Neural progenitor cell (in vitro differentiated cells): ENCODE measurements around the gene SEC14L3.

Experiments used
- EZH2 ChIP-seq: fragments of 200-600 bp; sonication (generic); IDR thresholded peaks from 2 replicates; pipeline ENCODE4 v1.6.1; 2017; ENCODE audit warnings: antibody characterized with exemption, mild to moderate bottlenecking, moderate library complexity
- EZH2phosphoT487 ChIP-seq: fragments of 200-600 bp; sonication (generic); IDR thresholded peaks from 2 replicates; pipeline ENCODE4 v1.6.1; 2017; ENCODE audit warnings: antibody characterized with exemption
- TF ChIP-seq, protein P1 (sequence below): fragments of 200-600 bp; sonication (generic); IDR thresholded peaks from 2 replicates; pipeline ENCODE4 v1.5.1; 2017; ENCODE audit warnings: antibody characterized with exemption, mild to moderate bottlenecking

GRCh38 chr22:30439226-30439625 lies 32.6 kb downstream of the SEC14L3 start:
- TF ChIP-seq, protein P1, sequence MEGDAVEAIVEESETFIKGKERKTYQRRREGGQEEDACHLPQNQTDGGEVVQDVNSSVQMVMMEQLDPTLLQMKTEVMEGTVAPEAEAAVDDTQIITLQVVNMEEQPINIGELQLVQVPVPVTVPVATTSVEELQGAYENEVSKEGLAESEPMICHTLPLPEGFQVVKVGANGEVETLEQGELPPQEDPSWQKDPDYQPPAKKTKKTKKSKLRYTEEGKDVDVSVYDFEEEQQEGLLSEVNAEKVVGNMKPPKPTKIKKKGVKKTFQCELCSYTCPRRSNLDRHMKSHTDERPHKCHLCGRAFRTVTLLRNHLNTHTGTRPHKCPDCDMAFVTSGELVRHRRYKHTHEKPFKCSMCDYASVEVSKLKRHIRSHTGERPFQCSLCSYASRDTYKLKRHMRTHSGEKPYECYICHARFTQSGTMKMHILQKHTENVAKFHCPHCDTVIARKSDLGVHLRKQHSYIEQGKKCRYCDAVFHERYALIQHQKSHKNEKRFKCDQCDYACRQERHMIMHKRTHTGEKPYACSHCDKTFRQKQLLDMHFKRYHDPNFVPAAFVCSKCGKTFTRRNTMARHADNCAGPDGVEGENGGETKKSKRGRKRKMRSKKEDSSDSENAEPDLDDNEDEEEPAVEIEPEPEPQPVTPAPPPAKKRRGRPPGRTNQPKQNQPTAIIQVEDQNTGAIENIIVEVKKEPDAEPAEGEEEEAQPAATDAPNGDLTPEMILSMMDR, result no peak
- TF ChIP-seq EZH2phosphoT487 (no peak), EZH2 (no peak)
